HepG2 (cell line): ENCODE data around the gene SNX22. TPM values are rescaled to one million over a fixed set of nuclear protein-coding genes. Genes with fewer than 3 reads are reported as not detected.
A peak's percentile ranks its signal among the peaks of the same experiment; 100 is the strongest.

ENCODE experiments used
- BCL3 ChIP-seq: sonication (generic); formaldehyde crosslinking; IDR thresholded peaks from 2 replicates; pipeline ENCODE4 v1.5.1; 2020; ENCODE audit warnings: mild to moderate bottlenecking, missing genetic modification reagents, moderate library complexity
- CCDC6 ChIP-seq: sonication (generic); formaldehyde crosslinking; IDR thresholded peaks from 2 replicates; pipeline ENCODE4 v1.8.1; 2022; ENCODE audit warnings: mild to moderate bottlenecking, missing genetic modification reagents, moderate library complexity
- DNMT1 ChIP-seq: sonication (generic); formaldehyde crosslinking; IDR thresholded peaks from 2 replicates; pipeline ENCODE4 v1.5.1; 2020; ENCODE audit warnings: mild to moderate bottlenecking, missing genetic modification reagents
- GLI4 ChIP-seq: sonication (generic); formaldehyde crosslinking; IDR thresholded peaks from 2 replicates; pipeline ENCODE4 v1.5.1; 2020; ENCODE audit warnings: missing genetic modification reagents, mild to moderate bottlenecking, moderate library complexity, borderline replicate concordance
- GZF1 ChIP-seq: sonication (generic); formaldehyde crosslinking; IDR thresholded peaks from 2 replicates; pipeline ENCODE4 v1.5.1; 2020; ENCODE audit warnings: mild to moderate bottlenecking, missing genetic modification reagents
- JUNB ChIP-seq: sonication (generic); formaldehyde crosslinking; IDR thresholded peaks from 2 replicates; pipeline ENCODE4 v1.8.0; 2022; ENCODE audit warnings: missing genetic modification reagents, mild to moderate bottlenecking, borderline replicate concordance
- KDM5A ChIP-seq: fragments of 200-600 bp; sonication (generic); IDR thresholded peaks from 2 replicates; pipeline ENCODE4 v1.7.0; 2018; ENCODE audit warnings: antibody characterized with exemption, mild to moderate bottlenecking, low read length, borderline replicate concordance
- MXI1 ChIP-seq: IDR thresholded peaks from 3 replicates; pipeline ENCODE4 v1.6.1; 2012; ENCODE audit warnings: low read depth, low read length, inconsistent platforms, borderline replicate concordance
- PRMT3 ChIP-seq: sonication (generic); formaldehyde crosslinking; IDR thresholded peaks from 2 replicates; pipeline ENCODE4 v1.8.1; 2022; ENCODE audit warnings: low read depth, mild to moderate bottlenecking, moderate library complexity, missing genetic modification reagents, borderline replicate concordance
- SRSF9 ChIP-seq: fragments of 200-400 bp; formaldehyde crosslinking; IDR thresholded peaks from 2 replicates; pipeline ENCODE4 v1.6.1; 2018; ENCODE audit warnings: borderline replicate concordance, mild to moderate bottlenecking, low read depth, low read length; ENCODE audit not compliant: insufficient read depth, poor library complexity, severe bottlenecking
- TAF1 ChIP-seq: sonication (generic); formaldehyde crosslinking; IDR thresholded peaks from 2 replicates; pipeline ENCODE4 v1.4.0; 2020; ENCODE audit warnings: missing genetic modification reagents
- TBX3 ChIP-seq: fragments of 450-650 bp; IDR thresholded peaks from 2 replicates; pipeline ENCODE4 v1.6.1; 2017; ENCODE audit warnings: antibody characterized with exemption, mild to moderate bottlenecking, inconsistent platforms, borderline replicate concordance
- ZFP82 ChIP-seq: sonication (generic); formaldehyde crosslinking; IDR thresholded peaks from 2 replicates; pipeline ENCODE4 v1.5.1; 2020; ENCODE audit warnings: mild to moderate bottlenecking, missing genetic modification reagents, borderline replicate concordance
- ZFYVE20 ChIP-seq: sonication (generic); formaldehyde crosslinking; IDR thresholded peaks from 2 replicates; pipeline ENCODE4 v1.8.0; 2023; ENCODE audit warnings: low read depth, mild to moderate bottlenecking, moderate library complexity, missing genetic modification reagents, borderline replicate concordance
- ZKSCAN8 ChIP-seq: IDR thresholded peaks from 2 replicates; pipeline ENCODE4 v1.6.1; 2016; ENCODE audit warnings: borderline replicate concordance, missing genetic modification reagents, missing compliant biosample characterization
- ZMAT3 ChIP-seq: sonication (generic); formaldehyde crosslinking; conservative IDR thresholded peaks from 2 replicates; pipeline ENCODE4 v1.7.0; 2021; ENCODE audit warnings: missing genetic modification reagents
- ZNF335 ChIP-seq: sonication (generic); formaldehyde crosslinking; IDR thresholded peaks from 2 replicates; pipeline ENCODE4 v1.4.0; 2020; ENCODE audit warnings: missing genetic modification reagents
- polyA plus RNA-seq, 8 experiments: library from polyadenylated mRNA; depleted of rRNA in 3 of 8; stranded (reverse) in 7 of 8; unstranded in 1 of 8; fragments of >200 nt; fragmentation: Illumina TruSeq in 4 of 8; extraction: Trizol in 4 of 8; gene quantifications; 2 replicates each; pipeline versions ENCODE4 v1.2.1 to v1.2.3, GENCODE V29; 2011 to 2016; ENCODE audit warnings: low read depth in 4 of 8, missing spikeins in 1 of 8, mixed read lengths in 1 of 8; ENCODE audit not compliant: insufficient read depth in 1 of 8
- total RNA-seq, 5 experiments: library from RNA; depleted of rRNA; stranded (reverse); fragments of >200 nt; fragmentation: Illumina TruSeq; extraction: Trizol; gene quantifications; 2 replicates each; pipeline ENCODE4 v1.2.3, GENCODE V29; 2016; ENCODE audit warnings: low read depth in 1 of 5
- TF ChIP-seq, protein P1 (sequence below): sonication (generic); formaldehyde crosslinking; IDR thresholded peaks from 2 replicates; pipeline ENCODE4 v1.5.1; 2020; ENCODE audit warnings: mild to moderate bottlenecking, missing genetic modification reagents, borderline replicate concordance
- TF ChIP-seq, protein P2 (sequence below): sonication (generic); formaldehyde crosslinking; IDR thresholded peaks from 2 replicates; pipeline ENCODE4 v1.8.0; 2022; ENCODE audit warnings: mild to moderate bottlenecking, missing genetic modification reagents; ENCODE audit not compliant: insufficient replicate concordance

The SNX22 gene
- total and polyA plus RNA-seq, 2 of the 13 experiments (the other 11 are each of a cell fraction or from before 2014, with no cell fraction given): 2.3 to 5.5 TPM

DNA sequence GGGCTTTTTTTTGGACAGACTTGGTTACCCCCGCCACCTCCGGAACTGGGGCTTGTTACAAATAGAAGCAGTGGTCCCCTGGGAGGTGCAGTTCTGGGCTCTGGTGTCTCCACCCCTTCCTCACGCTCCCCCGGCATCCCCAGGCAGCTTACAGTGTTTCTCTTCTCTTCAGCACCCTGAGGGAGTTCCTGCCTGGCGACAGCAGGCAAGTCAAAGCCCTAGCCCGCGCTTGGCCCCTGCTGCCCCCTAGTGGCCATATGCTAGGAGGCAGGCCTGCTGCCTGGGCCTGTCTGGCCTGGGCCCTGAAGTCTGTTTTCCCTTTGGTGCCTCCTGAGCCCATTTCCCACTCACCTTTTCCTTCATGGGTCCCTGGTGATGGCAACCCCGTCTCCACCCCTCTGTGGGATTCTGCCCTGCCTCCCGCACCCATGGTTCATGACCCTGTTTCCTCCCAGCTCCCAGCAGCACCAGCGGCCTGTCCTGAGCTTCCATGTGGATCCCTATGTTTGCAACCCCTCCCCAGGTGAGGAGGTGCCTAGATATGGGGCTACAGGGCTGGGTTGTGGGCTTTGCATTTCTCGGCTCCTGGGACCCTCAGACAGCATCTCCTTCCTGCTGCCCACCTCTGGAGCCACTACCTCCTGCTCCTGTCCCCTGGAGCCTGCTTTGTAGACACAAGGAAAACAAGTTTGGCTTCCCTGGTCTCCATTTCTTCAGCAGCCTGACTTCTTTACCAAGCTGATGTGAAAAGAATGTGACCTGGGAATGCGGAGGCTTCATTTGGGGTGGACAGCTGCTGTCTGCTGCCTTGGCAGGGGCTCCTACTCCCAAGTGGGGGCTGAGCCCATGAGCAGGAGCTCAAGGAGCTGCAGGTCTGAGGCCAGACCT, 2.2 kb downstream of the SNX22 start (continued):
- TF ChIP-seq, protein P1, sequence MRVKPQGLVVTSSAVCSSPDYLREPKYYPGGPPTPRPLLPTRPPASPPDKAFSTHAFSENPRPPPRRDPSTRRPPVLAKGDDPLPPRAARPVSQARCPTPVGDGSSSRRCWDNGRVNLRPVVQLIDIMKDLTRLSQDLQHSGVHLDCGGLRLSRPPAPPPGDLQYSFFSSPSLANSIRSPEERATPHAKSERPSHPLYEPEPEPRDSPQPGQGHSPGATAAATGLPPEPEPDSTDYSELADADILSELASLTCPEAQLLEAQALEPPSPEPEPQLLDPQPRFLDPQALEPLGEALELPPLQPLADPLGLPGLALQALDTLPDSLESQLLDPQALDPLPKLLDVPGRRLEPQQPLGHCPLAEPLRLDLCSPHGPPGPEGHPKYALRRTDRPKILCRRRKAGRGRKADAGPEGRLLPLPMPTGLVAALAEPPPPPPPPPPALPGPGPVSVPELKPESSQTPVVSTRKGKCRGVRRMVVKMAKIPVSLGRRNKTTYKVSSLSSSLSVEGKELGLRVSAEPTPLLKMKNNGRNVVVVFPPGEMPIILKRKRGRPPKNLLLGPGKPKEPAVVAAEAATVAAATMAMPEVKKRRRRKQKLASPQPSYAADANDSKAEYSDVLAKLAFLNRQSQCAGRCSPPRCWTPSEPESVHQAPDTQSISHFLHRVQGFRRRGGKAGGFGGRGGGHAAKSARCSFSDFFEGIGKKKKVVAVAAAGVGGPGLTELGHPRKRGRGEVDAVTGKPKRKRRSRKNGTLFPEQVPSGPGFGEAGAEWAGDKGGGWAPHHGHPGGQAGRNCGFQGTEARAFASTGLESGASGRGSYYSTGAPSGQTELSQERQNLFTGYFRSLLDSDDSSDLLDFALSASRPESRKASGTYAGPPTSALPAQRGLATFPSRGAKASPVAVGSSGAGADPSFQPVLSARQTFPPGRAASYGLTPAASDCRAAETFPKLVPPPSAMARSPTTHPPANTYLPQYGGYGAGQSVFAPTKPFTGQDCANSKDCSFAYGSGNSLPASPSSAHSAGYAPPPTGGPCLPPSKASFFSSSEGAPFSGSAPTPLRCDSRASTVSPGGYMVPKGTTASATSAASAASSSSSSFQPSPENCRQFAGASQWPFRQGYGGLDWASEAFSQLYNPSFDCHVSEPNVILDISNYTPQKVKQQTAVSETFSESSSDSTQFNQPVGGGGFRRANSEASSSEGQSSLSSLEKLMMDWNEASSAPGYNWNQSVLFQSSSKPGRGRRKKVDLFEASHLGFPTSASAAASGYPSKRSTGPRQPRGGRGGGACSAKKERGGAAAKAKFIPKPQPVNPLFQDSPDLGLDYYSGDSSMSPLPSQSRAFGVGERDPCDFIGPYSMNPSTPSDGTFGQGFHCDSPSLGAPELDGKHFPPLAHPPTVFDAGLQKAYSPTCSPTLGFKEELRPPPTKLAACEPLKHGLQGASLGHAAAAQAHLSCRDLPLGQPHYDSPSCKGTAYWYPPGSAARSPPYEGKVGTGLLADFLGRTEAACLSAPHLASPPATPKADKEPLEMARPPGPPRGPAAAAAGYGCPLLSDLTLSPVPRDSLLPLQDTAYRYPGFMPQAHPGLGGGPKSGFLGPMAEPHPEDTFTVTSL (CRISPR knock-in tag): no peak
- TF ChIP-seq DNMT1 (no peak), TBX3 (no peak), MXI1 (peak; percentile 10; the same call in 1 of the 3 replicates), GZF1 (CRISPR knock-in tag) (no peak), TAF1 (CRISPR knock-in tag) (no peak), BCL3 (CRISPR knock-in tag) (no peak), ZNF335 (peak; percentile 63; the same call in 1 of the 2 replicates), ZMAT3 (CRISPR knock-in tag) (no peak), GLI4 (no peak; the same call in 1 of the 2 replicates), ZFP82 (CRISPR knock-in tag) (no peak), ZKSCAN8 (CRISPR knock-in tag) (no peak), PRMT3 (CRISPR knock-in tag) (no peak), JUNB (CRISPR knock-in tag) (no peak), ZFYVE20 (CRISPR knock-in tag) (no peak), SRSF9 (no peak), KDM5A (no peak), CCDC6 (CRISPR knock-in tag) (no peak)
- TF ChIP-seq, protein P2, sequence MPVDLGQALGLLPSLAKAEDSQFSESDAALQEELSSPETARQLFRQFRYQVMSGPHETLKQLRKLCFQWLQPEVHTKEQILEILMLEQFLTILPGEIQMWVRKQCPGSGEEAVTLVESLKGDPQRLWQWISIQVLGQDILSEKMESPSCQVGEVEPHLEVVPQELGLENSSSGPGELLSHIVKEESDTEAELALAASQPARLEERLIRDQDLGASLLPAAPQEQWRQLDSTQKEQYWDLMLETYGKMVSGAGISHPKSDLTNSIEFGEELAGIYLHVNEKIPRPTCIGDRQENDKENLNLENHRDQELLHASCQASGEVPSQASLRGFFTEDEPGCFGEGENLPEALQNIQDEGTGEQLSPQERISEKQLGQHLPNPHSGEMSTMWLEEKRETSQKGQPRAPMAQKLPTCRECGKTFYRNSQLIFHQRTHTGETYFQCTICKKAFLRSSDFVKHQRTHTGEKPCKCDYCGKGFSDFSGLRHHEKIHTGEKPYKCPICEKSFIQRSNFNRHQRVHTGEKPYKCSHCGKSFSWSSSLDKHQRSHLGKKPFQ (CRISPR knock-in tag): no peak
